GM21367 (cell line): ENCODE results near the gene PHF24.
"Not testable (repeated sequence)": the region's sequence is repeated elsewhere in the genome, so short reads cannot be mapped to it uniquely, and the experiment has no call there.

Experiments
- ATAC-seq: cut with Tn5 transposase; IDR thresholded peaks from one replicate; pipeline ENCODE4 v1.9.1; 2021; ENCODE audit not compliant: unreplicated experiment

The PHF24 gene

DNA sequence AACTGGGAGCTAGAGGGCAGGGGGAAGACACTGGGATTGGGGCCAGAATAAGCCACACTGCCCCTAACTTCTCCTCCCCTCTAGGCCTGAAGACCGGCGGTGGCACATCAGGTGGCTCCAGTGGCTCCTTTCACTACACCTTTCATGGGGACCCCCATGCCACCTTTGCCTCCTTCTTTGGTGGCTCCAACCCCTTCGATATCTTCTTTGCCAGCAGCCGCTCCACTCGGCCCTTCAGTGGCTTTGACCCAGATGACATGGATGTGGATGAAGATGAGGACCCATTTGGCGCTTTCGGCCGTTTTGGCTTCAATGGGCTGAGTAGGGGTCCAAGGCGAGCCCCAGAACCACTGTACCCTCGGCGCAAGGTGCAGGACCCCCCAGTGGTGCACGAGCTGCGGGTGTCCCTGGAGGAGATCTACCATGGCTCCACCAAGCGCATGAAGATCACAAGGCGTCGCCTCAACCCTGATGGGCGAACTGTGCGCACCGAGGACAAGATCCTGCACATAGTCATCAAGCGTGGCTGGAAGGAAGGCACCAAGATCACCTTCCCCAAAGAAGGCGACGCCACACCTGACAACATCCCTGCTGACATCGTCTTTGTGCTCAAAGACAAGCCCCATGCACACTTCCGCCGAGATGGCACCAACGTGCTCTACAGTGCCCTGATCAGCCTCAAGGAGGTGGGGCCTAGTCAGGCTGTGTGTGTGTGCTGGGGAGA, 38.3 kb downstream of the PHF24 start:
- ATAC-seq: no peak

DNA sequence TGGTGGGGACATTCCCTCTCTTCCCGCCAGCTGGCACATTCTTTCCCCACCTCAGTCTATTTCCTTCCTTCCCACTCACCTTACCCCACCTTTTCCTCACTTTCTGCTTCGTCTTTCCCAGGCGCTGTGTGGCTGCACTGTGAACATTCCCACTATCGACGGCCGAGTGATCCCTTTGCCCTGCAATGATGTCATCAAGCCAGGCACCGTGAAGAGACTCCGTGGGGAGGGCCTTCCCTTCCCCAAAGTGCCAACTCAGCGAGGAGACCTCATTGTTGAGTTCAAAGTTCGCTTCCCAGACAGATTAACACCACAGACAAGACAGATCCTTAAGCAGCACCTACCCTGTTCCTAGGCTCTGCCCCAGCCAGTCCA, 38.8 kb downstream of the PHF24 start:
- ATAC-seq: no peak

DNA sequence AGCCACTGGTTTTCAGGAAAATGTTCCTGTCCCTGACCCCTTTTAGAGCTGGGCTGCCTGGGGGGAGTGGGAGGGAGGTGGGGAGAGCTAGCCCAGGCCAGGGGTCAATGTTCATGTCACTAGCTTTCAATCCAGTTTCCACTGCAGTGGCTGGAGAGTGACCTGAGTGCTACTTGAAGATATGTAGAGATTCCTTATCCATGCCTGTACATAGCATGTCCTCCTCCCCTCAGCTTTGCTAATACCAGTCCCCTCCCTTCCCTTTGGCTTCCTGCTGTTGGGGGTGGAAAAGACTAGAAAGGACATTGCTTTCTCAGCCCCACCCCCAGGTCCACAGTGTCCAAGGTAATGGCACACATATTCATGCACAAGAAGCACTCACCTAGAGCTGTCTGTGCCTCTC, 39.3 kb downstream of the PHF24 start:
- no peak for ATAC-seq

DNA sequence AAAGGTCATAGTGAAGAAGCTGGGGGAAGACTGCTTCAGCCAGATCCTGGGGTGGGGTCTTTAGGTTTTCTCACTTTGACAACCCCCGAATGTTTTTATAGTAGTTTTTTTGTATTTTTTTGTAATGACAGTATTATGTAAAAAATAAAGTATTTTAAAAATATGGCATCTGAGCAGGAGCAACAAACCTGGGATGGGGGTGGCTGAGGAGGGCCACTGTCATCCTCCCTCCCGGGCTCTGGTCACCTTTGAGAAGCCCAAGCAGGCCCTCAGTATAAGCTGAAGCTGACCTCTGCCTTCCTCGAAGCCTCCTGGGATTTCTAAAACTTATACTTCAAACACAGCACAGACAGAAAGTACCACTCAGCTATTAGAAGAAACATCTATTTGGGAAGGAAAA, 40.2 kb downstream of the PHF24 start:
- ATAC-seq: no peak

DNA sequence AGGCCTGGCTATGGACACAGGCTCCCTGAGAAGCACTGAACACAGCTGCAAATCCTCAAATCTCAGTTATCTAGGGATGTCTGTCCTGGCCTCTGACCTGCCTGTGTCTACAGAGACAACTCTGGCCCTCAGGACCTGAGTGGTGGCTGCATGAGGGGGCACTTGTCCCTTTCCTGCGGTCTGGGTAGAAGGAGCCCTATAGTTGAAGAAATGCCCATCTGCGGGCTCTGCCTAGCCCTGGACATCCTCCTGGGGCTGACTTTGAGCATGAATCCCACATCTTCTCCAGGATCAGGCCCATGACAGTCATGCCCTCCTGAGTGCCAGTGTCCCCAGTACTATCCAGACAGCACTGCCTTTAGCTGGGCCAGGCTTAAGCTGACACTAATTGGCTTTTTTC, 41.5 kb downstream of the PHF24 start:
- ATAC-seq: no peak

DNA sequence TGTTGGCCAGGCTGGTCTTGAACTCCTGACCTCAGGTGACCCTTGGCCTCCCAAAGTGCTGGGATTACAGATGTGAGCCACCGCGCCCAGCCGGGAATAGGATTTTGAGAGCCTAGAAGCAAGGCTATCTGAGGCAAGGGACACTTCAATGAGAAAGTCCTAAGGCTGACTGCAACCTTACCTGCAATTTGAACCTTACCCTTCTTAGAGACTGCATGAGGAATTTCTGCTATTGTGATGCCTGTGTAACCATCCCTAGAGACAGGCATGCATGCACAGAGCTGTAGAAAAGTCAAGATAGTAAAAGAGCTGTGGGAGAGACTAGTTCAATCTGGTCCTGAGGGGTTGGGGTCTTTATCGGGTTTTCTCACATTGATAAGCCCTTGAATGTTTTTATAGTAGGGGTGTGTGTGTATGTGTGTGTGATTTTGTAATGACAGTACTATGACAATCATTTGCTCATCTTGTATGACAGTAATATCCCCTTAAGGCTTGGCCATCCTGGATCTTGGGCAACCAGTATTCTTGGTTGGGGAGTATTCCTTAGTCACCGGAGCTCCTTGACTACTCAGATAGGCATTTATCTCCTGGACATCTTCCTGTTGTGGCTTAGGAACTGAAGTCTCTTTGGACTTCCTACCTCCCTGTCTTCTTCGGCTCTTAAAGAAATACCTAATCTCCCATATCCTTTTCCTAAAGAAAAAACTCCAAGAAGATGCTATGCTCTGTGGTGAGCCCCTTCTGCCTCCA, 42.6 kb downstream of the PHF24 start:
- ATAC-seq: no peak

DNA sequence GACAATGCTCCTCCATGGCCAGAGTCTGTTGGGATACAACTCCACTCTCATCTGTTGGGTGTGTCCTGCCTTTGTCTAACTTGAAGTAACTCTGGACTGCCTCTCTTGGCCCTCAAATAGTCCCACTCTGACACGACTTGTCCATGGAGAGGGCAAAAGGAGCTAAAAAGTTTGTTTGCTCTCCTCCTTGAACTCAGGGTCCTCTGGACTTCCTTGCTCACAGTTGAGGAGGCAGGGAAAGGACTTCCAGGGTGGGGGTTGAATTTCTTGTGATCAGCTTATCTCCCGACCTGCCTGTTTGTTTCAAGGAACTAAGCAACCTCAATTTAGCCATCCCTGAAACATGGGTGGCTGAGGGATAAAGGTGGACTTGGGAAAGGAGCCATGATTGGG, 43.2 kb downstream of the PHF24 start:
- no peak for ATAC-seq

DNA sequence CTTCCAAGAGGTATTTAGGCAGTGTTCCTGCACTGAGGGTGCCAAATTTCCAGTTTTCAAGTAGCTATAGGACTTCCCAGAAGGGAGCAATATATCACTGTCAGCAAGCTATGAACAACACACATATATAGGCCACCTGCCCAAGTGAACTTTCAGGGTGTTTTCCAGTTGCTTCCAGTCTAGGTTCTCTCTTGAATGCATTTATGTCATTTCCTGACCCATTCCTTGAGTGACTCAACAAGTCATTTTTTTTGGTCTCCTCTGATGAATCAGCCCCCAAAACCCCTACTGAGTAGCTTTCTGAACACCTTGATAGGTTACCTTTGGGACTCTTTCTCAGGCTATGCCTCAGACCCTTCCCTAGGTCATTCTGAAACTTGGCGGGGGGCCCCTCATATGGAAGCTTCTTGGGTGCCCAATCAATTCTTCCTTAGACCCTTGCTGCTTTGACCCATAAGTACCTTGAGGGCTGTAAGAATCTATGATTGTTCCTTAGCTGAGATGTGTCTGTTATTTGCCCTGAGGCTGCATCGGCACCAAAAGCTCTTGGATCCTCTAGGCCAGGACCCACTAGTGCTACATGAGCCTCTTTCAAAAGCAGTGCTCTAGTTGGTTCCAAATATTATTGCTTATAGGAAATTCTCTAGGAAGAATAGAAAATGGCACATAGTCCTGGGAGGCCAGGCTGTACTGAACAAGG, 43.9 kb downstream of the PHF24 start:
- no peak for ATAC-seq

DNA sequence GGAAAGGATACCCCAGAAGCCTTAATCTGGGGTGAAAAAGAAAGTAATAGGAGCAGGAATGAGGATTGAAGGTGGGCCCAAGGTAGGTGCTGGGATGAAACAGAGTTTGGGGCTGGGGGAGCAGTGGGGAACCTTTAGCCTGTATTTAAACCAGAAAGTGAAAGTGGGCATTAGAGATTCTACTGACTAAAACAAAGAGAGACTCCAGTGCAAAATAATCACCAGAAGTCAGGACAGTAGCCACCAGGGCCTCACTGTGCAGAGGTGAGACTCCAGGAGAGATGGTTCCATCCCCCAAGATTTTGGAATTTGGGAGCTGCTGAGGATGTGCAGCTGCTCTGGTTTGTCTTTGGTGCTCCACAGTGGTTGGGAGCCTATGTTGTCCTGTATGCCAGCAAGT, 44.5 kb downstream of the PHF24 start:
- no peak for ATAC-seq

DNA sequence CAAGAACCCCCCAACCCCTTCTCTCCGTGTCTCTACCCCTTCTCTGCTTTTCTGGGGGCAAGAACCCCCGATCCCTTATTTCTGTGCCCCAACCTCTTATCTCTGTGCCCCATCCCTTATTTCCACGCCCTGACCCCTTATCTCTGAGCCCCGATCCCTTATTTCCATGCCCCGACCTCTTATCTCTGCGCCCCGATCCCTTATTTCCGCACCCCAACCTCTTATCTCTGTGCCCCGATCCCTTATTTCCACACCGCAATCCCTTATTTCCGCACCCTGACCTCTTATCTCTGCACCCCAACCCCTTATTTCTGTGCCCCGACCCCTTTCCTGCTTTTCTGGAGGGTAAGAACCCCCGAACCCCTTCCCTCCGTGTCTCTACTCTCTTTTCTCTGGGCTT, 46.2 kb downstream of the PHF24 start:
- not testable (repeated sequence) for ATAC-seq

DNA sequence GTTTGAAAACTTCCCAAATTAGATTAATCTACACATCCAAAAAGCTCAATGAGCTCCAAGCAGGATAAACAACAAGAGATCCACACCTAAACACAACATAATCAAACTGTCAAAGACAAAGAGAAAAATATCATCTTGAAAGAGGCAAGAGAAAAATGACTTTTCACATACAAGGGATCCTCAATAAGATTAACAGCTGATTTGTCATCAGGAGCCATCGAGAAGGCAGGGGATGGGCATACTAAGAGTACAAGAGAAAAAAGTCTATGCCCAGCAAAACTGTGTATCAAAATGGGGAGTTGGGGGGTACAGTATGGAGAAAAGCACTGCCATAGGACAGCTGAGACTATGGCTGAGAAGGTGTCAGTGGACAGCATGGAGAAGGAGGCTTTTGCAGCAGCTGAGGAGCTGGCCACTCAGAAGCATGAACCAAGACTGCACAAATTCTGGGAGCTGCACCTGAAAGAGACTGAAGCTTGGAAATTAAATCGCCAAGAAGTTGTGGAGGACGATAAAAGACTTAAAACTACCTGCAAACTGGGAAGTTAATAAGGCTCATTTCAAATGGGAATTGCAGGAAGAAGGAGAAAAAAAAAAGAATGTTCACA, 52.4 kb downstream of the PHF24 start:
- ATAC-seq: no peak

DNA sequence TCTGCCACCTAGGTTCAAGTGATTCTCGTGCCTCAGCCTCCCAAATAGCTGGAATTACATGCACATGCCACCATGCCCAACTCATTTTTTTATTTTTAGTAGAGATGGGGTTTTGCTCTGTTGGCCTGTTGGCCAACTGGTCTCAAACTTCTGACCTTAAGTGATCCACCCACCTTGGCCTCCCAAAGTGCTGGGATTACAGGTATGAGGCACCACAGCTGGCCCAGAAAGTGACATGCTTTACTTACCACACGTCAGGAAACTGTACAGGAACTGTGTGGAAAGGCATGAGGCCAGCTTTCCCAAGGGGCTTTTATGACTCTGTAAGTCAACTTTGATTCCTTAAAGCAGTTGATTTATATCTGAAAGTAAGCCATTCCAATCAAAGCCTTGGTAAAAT, 56.4 kb downstream of the PHF24 start:
- ATAC-seq: no peak

DNA sequence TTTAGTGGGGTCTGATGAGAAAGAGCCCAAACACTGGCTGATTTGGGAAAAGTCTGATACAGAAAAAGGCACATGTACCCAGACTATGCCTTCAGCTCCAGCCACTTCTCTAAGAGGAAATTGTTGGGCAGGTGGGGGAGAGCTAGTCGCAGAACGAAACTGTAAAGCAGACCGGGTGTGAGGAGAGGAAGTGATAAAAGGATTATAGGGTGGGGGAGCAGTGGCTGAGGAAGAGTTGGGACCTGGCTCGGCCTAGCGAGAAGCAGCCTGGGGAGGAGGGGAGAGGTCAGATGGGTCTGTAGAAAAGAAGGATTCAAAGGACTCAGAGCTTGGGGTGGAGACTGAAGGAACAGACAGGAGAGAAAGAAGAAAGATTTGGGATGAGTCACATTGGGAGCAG, 65.4 kb downstream of the PHF24 start:
- not testable (repeated sequence) for ATAC-seq

DNA sequence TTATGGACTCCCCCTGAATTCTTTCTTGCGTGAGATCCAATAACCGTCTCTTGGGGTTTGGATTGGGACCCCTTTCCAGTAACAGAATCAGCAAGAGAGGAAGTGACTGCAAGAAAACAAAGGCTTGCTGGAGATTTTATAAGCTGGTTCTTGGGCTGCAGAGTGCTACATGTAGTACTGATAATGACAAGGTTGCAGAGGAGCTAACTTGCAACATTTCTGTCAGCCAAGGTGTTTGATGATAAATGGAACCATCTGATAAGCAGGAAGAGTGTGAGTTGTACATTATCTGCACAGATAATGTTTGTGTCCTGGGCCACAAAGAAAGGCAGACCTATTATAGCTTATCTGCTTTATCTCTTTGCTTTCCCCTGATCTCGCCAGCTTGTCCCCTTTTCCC, 68.6 kb downstream of the PHF24 start:
- ATAC-seq: no peak

DNA sequence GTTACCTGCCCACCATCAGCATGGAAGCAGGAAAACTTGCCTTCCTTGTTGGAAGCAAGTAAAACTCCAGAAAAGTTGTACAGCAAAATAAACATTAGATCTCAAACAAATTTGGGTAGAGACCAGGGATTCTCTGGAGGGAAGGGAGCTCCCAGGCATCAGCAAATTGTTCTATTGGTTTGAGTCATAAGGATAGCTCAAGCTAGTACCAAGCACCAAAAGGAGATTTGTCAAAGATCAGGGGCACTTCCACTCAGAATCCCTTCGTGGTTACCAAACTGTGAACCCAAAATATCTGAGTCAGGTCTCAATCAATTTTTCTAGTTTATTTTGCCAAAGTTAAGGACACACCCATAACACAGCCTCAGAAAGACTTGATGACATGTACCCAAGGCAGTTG, 69.3 kb downstream of the PHF24 start:
- ATAC-seq: no peak

DNA sequence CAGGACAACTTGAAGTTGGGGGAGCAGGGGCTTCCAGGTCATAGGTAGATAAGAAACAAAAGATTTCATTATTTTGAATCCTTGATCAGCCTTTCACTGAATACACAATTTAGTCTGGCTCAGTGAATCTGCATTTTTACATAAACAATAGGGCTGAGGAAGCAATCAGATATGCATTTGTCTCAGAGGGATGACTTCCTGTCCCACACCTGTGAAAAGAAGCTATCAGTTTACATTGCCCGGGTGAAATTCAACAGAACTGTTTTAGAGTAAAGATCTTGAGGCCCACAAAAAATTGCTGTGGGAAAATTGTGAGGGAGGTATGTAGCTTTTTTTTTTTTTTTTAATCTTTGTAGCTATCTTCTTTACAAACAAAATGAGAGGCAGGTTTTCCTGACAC, 69.8 kb downstream of the PHF24 start:
- ATAC-seq: no peak

DNA sequence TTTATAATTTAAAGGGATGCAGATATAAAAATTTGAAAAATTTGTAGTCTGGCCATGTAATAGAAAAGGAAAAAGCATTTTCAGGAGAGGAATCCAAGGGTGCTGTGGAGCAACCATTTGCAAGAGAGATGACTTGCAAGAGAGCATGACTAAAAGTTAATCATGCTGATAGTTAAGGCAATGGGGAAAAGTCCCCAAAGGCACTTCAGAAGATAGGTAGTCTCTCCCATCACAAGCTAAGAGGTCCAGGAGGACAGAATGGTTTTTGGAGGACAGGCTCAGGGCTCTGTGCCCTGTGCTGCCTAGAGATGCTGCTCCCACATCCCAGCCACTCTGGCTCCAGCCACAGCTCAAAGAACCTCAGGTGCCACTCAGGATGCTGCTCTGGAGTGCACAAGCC, 70.3 kb downstream of the PHF24 start:
- no peak for ATAC-seq

DNA sequence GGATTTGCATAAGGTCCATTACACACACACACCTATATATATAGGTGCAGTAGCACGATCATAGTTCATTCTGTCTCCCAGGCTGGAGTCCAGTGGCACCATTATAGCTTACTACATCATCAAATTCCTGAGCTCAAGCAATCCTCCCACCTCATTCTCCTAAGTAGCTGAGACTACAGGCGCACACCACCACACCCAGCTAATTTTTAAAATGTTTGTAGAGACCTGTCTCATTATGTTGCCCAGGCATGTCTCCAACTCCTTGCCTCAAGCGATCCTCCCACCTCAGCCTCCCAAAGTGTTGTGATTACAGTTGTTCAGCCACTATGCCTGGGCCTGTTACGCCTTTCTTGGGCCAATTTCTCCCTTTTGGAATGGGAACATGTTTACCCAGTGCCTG, 71.2 kb downstream of the PHF24 start:
- no peak for ATAC-seq

DNA sequence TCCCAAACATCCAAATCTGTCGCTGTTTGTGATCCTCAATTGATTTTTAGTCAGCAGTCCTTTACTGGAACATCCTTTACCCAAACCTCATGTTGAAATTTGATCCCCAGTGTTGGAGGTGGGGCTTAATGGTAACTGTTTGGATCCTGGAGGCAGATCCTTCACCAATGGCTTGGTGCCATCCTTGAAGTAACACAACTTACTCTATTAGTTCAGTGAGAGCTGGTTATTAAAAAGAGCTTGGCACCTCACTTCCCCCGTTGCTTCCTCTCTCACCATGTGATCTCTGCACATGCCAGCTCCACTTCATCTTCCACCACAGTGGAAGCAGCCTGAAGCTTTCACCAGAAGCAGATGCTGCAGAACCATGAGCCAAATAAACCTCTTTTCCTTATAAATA, 71.8 kb downstream of the PHF24 start:
- ATAC-seq: no peak
